Daoy (cell line): Measurements from ENCODE around the gene ZNF219. TPM values are rescaled to one million over a fixed set of nuclear protein-coding genes. Genes with fewer than 3 reads are reported as not detected.

Experiments used
- DNase-seq: peaks from one replicate; pipeline ENCODE4 v3.0.0-alpha.2; 2015; ENCODE audit warnings: low read depth
- total RNA-seq: library from RNA; depleted of rRNA; stranded (reverse); fragments of >200 nt; shearing (Covaris generic); gene quantifications from 2 replicates; pipeline ENCODE4 v1.2.3, GENCODE V29; 2014

Gene ZNF219
- total RNA-seq, 1 experiment from 2014 or later, result 13.7 TPM

GRCh38 chr14:21087294-21088091 is 11.0 kb downstream of the ZNF219 start:
- peak; percentile 96 for DNase-seq

GRCh38 chr14:21086908-21087293 is 11.6 kb downstream of the ZNF219 start:
- no peak for DNase-seq

- peak; percentile 75 for DNase-seq
Measured at GRCh38 chr14:21084998-21085853, 13.2 kb downstream of the ZNF219 start.

DNA sequence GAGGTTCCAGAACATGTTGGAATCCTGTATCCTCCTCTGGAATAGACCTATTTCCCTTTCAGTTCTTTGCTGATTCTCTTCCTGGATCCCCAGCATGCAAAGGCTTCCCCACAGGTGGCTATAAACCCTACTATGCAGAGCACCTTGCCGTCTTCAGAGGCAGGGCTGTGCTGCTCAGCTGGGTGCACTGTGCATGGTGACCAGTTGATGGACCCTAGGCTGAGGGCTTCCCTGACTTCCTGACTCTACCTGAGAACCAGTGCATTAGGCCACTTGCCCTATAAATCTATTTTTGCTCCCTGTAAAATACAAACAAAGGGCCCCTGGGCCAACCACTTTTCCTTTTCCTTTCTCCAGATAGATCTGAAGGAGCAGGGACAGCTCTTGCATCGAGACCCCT is 14.1 kb downstream of the ZNF219 start:
- no peak for DNase-seq

GRCh38 chr14:21083565-21084325 is 14.7 kb downstream of the ZNF219 start:
- no peak for DNase-seq

DNA sequence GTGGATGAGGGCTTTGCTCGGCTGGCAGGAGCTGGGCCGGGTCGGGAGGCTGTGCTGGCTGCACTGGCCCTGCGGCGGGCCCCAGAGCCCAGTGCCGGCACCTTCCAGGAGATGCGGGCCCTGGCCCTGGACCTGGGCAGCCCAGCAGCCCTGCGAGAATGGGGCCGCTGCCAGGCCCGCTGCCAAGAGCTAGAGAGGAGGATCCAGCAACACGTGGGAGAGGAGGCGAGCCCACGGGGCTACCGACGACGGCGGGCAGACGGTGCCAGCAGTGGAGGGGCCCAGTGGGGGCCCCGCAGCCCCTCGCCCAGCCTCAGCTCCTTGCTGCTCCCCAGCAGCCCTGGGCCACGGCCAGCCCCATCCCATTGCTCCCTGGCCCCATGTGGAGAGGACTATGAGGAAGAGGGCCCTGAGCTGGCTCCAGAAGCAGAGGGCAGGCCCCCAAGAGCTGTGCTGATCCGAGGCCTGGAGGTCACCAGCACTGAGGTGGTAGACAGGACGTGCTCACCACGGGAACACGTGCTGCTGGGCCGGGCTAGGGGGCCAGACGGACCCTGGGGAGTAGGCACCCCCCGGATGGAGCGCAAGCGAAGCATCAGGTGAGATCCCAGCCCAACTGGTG is 16.8 kb downstream of the ZNF219 start:
- no peak for DNase-seq

GRCh38 chr14:21078726-21079125 is 19.7 kb downstream of the ZNF219 start:
- DNase-seq, result no peak

DNA sequence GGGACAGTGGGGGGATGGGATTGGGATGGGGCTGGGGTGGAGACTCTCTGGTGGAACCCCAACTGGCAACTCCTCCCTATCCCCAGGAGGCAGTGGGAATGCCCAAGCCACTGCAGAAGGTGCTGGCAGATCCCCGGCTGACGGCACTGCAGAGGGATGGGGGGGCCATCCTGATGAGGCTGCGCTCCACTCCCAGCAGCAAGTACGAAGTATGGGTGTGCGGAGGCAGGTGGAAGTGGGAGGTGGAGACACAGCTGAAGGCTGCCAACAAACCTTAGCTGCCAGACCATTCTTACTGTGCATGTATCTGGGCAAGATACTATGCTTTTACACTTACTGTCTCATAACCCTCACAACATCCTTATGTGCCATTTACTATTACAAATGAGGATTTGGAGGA is 20.2 kb downstream of the ZNF219 start:
- no peak for DNase-seq

GRCh38 chr14:21077672-21078071 is 20.8 kb downstream of the ZNF219 start:
- no peak for DNase-seq

DNA sequence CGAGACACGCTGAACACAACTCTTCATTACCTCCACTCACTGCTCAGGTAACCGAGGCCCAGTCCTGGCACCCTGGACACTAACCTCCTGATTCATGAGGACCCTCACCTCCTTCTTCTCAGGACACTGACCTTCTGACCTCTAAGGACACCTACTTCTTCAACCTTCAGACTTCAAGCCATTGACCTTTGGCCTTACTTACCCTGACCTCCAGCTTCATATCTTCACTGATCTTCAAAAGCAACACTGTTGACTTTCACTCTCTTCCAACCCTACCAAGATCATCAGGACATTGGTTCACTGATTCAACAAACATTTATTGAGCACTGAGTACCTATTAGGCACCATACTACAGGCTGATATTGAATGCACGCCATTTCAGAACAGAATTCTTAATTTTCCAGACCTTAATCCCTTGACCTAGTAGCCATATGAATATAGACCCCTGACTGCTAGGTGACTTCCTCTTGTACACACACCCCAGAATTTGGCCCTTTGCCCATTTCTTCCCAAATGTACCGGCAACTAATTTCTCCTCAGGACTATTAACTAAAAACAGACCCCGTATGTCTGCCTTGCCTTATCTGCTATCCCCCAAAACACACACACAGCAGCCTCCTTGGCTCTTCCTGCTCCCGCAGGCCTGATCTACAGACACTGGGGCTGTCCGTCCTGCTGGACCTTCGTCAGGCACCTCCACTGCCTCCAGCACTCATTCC is 22.6 kb downstream of the ZNF219 start:
- no peak for DNase-seq

DNA sequence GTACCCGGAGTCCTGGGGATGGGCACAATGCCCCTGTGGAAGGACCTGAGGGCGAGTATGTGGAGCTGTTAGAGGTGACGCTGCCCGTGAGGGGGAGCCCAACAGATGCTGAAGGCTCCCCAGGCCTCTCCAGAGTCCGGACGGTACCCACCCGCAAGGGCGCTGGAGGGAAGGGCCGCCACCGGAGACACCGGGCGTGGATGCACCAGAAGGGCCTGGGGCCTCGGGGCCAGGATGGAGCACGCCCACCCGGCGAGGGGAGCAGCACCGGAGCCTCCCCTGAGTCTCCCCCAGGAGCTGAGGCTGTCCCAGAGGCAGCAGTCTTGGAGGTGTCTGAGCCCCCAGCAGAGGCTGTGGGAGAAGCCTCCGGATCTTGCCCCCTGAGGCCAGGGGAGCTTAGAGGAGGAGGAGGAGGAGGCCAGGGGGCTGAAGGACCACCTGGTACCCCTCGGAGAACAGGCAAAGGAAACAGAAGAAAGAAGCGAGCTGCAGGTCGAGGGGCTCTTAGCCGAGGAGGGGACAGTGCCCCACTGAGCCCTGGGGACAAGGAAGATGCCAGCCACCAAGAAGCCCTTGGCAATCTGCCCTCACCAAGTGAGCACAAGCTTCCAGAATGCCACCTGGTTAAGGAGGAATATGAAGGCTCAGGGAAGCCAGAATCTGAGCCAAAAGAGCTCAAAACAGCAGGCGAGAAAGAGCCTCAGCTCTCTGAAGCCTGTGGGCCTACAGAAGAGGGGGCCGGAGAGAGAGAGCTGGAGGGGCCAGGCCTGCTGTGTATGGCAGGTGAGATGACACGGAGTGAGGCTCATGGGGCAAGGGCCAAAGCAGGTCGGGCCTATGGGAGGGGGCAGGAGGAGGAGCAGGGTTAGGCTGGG is 23.8 kb downstream of the ZNF219 start:
- no peak for DNase-seq

DNA sequence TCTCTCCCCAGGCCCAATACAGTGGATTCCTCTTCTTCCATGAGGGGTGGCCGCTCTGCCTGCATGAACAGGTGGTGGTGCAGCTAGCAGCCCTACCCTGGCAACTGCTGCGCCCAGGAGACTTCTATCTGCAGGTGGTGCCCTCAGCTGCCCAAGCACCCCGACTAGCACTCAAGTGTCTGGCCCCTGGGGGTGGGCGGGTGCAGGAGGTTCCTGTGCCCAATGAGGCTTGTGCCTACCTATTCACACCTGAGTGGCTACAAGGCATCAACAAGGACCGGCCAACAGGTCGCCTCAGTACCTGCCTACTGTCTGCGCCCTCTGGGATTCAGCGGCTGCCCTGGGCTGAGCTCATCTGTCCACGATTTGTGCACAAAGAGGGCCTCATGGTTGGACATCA is 24.5 kb downstream of the ZNF219 start:
- no peak for DNase-seq

DNA sequence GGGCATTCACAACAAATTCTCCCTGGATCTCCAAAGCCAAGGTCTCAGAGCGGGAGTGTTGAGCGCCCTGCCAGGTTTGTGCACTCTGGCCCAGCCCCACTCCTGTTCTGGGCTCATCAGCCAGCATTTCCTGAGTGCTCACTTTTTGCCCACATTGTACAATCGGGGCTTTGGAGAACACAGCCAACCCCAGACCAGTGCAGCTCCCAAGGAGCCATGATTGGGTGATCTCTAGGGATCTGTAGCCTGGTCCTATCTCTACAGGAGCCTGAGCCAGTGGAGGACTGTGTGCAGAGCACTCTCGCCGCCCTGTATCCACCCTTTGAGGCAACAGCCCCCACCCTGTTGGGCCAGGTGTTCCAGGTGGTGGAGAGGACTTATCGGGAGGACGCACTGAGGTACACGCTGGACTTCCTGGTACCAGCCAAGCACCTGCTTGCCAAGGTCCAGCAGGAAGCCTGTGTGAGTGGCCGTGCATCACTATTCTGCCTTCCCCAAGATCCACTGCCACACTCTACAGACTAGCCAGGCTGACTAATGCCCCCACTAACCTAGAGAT is 25.6 kb downstream of the ZNF219 start:
- no peak for DNase-seq

GRCh38 chr14:21072031-21072473 is 26.4 kb downstream of the ZNF219 start:
- peak; percentile 68 for DNase-seq

- peak; percentile 99 for DNase-seq
Measured at GRCh38 chr14:21071225-21072030, 27.0 kb downstream of the ZNF219 start.

DNA sequence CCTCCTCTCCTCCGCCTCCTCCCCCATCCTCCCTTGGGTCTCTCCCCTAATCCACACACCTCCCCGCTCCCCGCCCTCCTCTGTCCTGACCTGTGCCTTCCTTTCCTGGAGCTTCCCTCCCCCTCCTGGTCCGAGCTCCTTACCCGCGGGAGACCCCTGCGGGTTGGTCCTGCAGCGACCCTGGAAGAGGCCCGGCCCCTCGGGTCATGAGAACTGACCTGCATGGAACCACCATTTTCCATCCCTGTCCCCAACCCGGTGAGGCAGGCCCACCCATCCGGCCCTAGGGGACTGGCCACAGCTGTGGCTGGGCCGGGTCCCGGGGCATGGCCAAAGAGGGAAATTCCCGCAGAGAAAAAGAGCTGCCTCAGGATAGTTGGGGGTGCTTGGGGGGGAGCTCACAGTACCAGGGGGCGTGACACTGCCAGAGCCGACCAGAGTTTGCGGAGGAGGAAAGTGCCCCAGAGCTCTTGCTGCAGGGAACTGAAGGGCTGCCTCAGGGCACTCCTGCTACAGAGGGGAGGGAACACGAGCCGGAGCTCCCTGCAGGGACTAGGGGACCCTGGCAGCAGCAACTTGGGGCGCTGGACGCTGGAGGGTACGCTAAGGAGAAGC is 27.7 kb downstream of the ZNF219 start:
- peak; percentile 73 for DNase-seq

- peak; percentile 78 for DNase-seq
Measured at GRCh38 chr14:21070083-21070609, 28.3 kb downstream of the ZNF219 start, which contains the start of gene ARHGEF40. TSS of gene ARHGEF40 (plus strand) at chr14:21070304. CDS start at chr14:21070397, 93 bp downstream.
